Mucosa of descending colon (tissue), 3 donors: ENCODE data around the gene FZD2. TPM values are rescaled to one million over a fixed set of nuclear protein-coding genes. Genes with fewer than 3 reads are reported as not detected.

Experiments used
- ATAC-seq: fragments of 200-7000 bp; cut with Tn5 transposase; one replicate; pipeline ENCODE4 v1.9.1; 2020; ENCODE audit warnings: mild to moderate bottlenecking, moderate library complexity
- DNase-seq, 3 donors: peaks; one replicate each; pipeline ENCODE4 v3.0.0-alpha.2; 2020
- H3K36me3 ChIP-seq: fragments of 200-600 bp; one replicate; pipeline ENCODE4 v1.8.0; 2021; ENCODE audit warnings: low read depth, mild to moderate bottlenecking
- H3K4me1 ChIP-seq: fragments of 200-600 bp; one replicate; pipeline ENCODE4 v1.8.0; 2021; ENCODE audit warnings: low read depth, mild to moderate bottlenecking
- H3K4me3 ChIP-seq: fragments of 200-600 bp; one replicate; pipeline ENCODE4 v1.8.0; 2021; ENCODE audit warnings: mild to moderate bottlenecking
- H3K9me3 ChIP-seq: fragments of 200-600 bp; one replicate; pipeline ENCODE4 v1.8.0; 2021; ENCODE audit warnings: mild to moderate bottlenecking
- CTCF ChIP-seq: fragments of 200-600 bp; IDR thresholded peaks from one replicate; pipeline ENCODE4 v1.8.0; 2022; ENCODE audit warnings: antibody characterized with exemption, mild to moderate bottlenecking
- intact Hi-C, 2 donors: fragments of 100-400 bp; cut with DNase I in 1 of 2; cut with micrococcal nuclease in 1 of 2; formaldehyde crosslinking; loops; one replicate each; pipeline versions ENCODE4 v1.11.0 to v1.11.1; 2022; cut with DNase I, micrococcal nuclease
- total RNA-seq, 3 donors: library from RNA; stranded (reverse); fragmentation: NEBNext Ultra II Directional in 2 of 3; extraction: Animal tissue kit (Norgen Biotek cat#: 25700) in 2 of 3; gene quantifications; one replicate each; pipeline versions ENCODE4 v1.2.1 to v1.2.4, GENCODE V29; 2021 to 2023
- donor health status: DM: no; HTN: no; CAD: no; lungs with moderate emphysema.
- donor health status: DM: no; HTN: no; CAD: no.
- donor health status: DM: no; HTN: yes; CAD: no.

FZD2 gene
- total RNA-seq, 3 donors from 2014 or later = 0.58 to 3.0 (median 1.5) TPM

- Histone ChIP-seq H3K9me3 (no peaks in the 10 kb centered on the region), H3K36me3 (no peaks in the 10 kb centered on the region), H3K4me3 (no peak overlapping the region), H3K4me1 (no peaks in the 10 kb centered on the region)
- no peak for TF ChIP-seq CTCF
- peak; percentile 70 for ATAC-seq
- intact Hi-C loops = no loop called here
- peak; percentile 30 to 65 (median 44) for DNase-seq
Observed at GRCh38 chr17:44599298-44600175, 42.3 kb downstream of the FZD2 start.

DNA sequence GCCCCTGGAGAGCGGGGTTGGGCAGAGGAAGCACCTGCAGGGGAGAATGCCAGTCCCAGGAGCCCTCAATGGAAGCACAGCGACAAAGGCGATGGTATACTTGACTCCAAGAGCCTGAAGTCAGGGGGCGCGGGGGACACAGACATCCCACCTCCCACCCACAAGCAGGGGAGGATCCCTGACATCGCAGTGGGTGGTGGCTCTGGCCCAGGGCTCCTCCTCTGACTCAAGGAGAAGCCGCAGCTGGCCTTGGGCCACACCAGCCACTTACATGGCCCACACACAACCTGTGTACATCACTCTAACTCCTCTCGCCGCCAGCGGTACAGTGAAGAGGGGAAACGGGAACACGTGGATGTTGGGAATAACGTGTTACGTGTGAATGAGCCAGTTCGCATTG, 44.3 kb downstream of the FZD2 start:
- Histone ChIP-seq H3K9me3 (no peaks in the 10 kb centered on the region), H3K4me3 (no peak overlapping the region), H3K36me3 (no peaks in the 10 kb centered on the region), H3K4me1 (no peaks in the 10 kb centered on the region)
- intact Hi-C loops = no loop called here
- DNase-seq = no peak
- no peak for ATAC-seq
- no peak for TF ChIP-seq CTCF

- Histone ChIP-seq H3K4me1 (no peaks in the 10 kb centered on the region), H3K9me3 (no peaks in the 10 kb centered on the region), H3K4me3 (no peak overlapping the region), H3K36me3 (no peaks in the 10 kb centered on the region)
- no peak for TF ChIP-seq CTCF
- no peak for ATAC-seq
- intact Hi-C loops = no loop called here
- no peak for DNase-seq
Observed at GRCh38 chr17:44601973-44602372, 44.7 kb downstream of the FZD2 start.

DNA sequence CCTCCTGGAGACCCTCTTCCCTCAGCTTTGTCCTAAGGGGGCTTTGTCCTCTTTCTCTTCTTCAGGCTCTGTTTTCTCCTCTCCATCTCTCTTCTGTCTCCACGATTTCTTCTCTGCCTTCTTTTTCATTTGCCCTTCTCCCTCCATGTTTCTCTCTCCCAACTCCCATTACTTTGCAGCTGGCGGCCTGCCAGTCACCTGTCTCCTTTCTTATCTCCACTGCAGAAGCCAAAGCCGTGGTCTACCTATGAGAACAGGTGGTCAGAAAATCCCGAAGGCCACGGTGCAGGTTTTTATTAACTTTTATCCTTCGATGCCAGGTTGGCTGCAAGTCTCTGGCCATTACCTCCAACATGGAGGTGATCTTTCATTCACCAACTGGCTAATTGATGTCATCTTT, 45.1 kb downstream of the FZD2 start:
- Histone ChIP-seq H3K4me3 (no peak overlapping the region), H3K9me3 (no peaks in the 10 kb centered on the region), H3K4me1 (no peaks in the 10 kb centered on the region), H3K36me3 (no peaks in the 10 kb centered on the region)
- no peak for DNase-seq
- no peak for TF ChIP-seq CTCF
- ATAC-seq = no peak
- intact Hi-C loops = no loop called here

DNA sequence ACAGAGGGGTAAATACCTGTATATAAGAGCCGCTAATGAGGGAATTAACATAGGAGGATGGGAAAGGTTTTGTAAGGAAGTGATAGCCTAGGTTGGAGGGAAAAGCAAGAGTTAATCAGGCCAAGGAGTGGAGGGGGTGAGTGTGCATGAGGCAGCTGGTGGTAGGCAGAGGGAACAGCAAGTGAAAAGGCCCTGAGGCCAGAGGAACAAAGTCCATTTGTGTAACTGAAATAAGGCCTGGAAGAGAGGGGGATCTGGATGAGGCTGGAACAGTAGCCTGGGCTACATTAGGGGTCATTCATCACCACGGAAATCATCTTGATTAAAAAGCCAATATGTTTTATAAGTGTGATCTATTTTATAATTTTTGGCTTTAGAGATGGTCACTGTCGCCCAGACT, 45.7 kb downstream of the FZD2 start:
- H3K9me3 ChIP-seq = no peaks in the 10 kb centered on the region
- intact Hi-C loops = no loop called here
- ATAC-seq = no peak
- no peak for TF ChIP-seq CTCF
- H3K4me1 ChIP-seq = no peaks in the 10 kb centered on the region
- no peak overlapping the region for H3K4me3 ChIP-seq
- DNase-seq = no peak
- H3K36me3 ChIP-seq = no peaks in the 10 kb centered on the region
